ENCODE results near the gene SNX33. TPM values are rescaled to one million over a fixed set of nuclear protein-coding genes. Genes with fewer than 3 reads are reported as not detected.

SNX33 gene
- total and polyA plus RNA-seq, 2 donors (not counting 1 experiment from before 2014, with no cell fraction given) = 0.22 to 0.59 TPM

- TF ChIP-seq CTCF (IDR thresholded peaks at IDR 0.05) (no peak), EZH2 (IDR thresholded peaks at IDR 0.05; ENCODE audit: borderline replicate concordance, insufficient read depth, low read depth, low read length, poor library complexity, severe bottlenecking) (no peak)
- H3K4me1 Mint-ChIP-seq = no peaks in the 10 kb centered on the region
- no peaks in the 10 kb centered on the region for H3K9me3 ChIP-seq (ENCODE audit: control extremely low read depth in 1 of 3, control insufficient read depth in 2 of 3, insufficient read depth in 1 of 3, low read length in 2 of 3)
- H3K27ac Mint-ChIP-seq = no peak overlapping the region
- CTCF ChIA-PET = no interaction called here
- no peaks in the 10 kb centered on the region for H3K36me3 ChIP-seq (replicated peaks in 1 of 2; ENCODE audit: control extremely low read depth in 1 of 2, control insufficient read depth in 1 of 2, extremely low read depth in 1 of 2, insufficient read depth in 2 of 2, low read length in 1 of 2)
- no peaks in the 10 kb centered on the region for H3K79me2 ChIP-seq (ENCODE audit: control insufficient read depth, insufficient read depth, low read length)
- peaks cover 5% of the 10 kb centered on the region for H3K27me3 Mint-ChIP-seq
- POLR2A ChIA-PET = no interaction called here
- no peaks in the 10 kb centered on the region for H3K4me1 ChIP-seq (ENCODE audit: control insufficient read depth in 2 of 2, insufficient read depth in 2 of 2, low read length in 2 of 2)
- intact Hi-C loops (cut with micrococcal nuclease) = no loop called here
- no peak overlapping the region for H3K9ac ChIP-seq (ENCODE audit: low read length)
- no peaks in the 10 kb centered on the region for H4K20me1 ChIP-seq (ENCODE audit: control insufficient read depth, insufficient read depth, low read length, poor library complexity, severe bottlenecking)
- no peak overlapping the region for H2AFZ ChIP-seq (ENCODE audit: insufficient read depth, low read depth, low read length, poor library complexity, severe bottlenecking)
- no peak overlapping the region for H3K4me3 Mint-ChIP-seq
- no peaks in the 10 kb centered on the region for H3K9me3 Mint-ChIP-seq (ENCODE audit: insufficient read depth)
- H3K4me3 ChIP-seq (ENCODE audit: control extremely low read depth in 1 of 5, extremely low read depth in 1 of 5, insufficient read depth in 1 of 5, low read depth in 2 of 5, low read length in 4 of 5) = no peak overlapping the region
- no peak overlapping the region for H3K4me2 ChIP-seq (replicated peaks; ENCODE audit: low read depth, low read length, poor library complexity, severe bottlenecking)
- ATAC-seq (ENCODE audit: low read depth) = no peak
- H3K27me3 ChIP-seq (replicated peaks in 1 of 4; ENCODE audit: control extremely low read depth in 1 of 4, control insufficient read depth in 3 of 4, insufficient read depth in 4 of 4, low read length in 3 of 4) = no peaks in the 10 kb centered on the region
- no peak for DNase-seq
- no peak overlapping the region for H3K27ac ChIP-seq (ENCODE audit: low read length in 2 of 2)
- WGBS (ENCODE audit: insufficient coverage) = 96% methylated on average over 6 of the region's 9 CpGs
Observed at GRCh38 chr15:75662823-75663519, 15.3 kb downstream of the SNX33 start.

GRCh38 chr15:75663931-75664421, 16.3 kb downstream of the SNX33 start:
- no peak overlapping the region for H3K27ac Mint-ChIP-seq
- CTCF ChIA-PET = no interaction called here

More at GRCh38 chr15:75663931-75664421, 16.3 kb downstream of the SNX33 start:
- Histone ChIP-seq H3K36me3 (replicated peaks in 1 of 2; ENCODE audit: control extremely low read depth in 1 of 2, control insufficient read depth in 1 of 2, extremely low read depth in 1 of 2, insufficient read depth in 2 of 2, low read length in 1 of 2) (no peaks in the 10 kb centered on the region), H3K4me3 (ENCODE audit: control extremely low read depth in 1 of 5, extremely low read depth in 1 of 5, insufficient read depth in 1 of 5, low read depth in 2 of 5, low read length in 4 of 5) (no peak overlapping the region), H3K79me2 (ENCODE audit: control insufficient read depth, insufficient read depth, low read length) (no peaks in the 10 kb centered on the region), H3K9me3 (ENCODE audit: control extremely low read depth in 1 of 3, control insufficient read depth in 2 of 3, insufficient read depth in 1 of 3, low read length in 2 of 3) (no peaks in the 10 kb centered on the region), H2AFZ (ENCODE audit: insufficient read depth, low read depth, low read length, poor library complexity, severe bottlenecking) (no peak overlapping the region), H3K27me3 (replicated peaks in 1 of 4; ENCODE audit: control extremely low read depth in 1 of 4, control insufficient read depth in 3 of 4, insufficient read depth in 4 of 4, low read length in 3 of 4) (no peaks in the 10 kb centered on the region), H3K4me2 (replicated peaks; ENCODE audit: low read depth, low read length, poor library complexity, severe bottlenecking) (no peak overlapping the region), H4K20me1 (ENCODE audit: control insufficient read depth, insufficient read depth, low read length, poor library complexity, severe bottlenecking) (no peaks in the 10 kb centered on the region), H3K27ac (ENCODE audit: low read length in 2 of 2) (no peak overlapping the region), H3K9ac (ENCODE audit: low read length) (no peak overlapping the region), H3K4me1 (ENCODE audit: control insufficient read depth in 2 of 2, insufficient read depth in 2 of 2, low read length in 2 of 2) (no peaks in the 10 kb centered on the region)
- H3K9me3 Mint-ChIP-seq (ENCODE audit: insufficient read depth) = no peaks in the 10 kb centered on the region
- no peak for TF ChIP-seq CTCF (IDR thresholded peaks at IDR 0.05)
- no peak for TF ChIP-seq EZH2 (IDR thresholded peaks at IDR 0.05; ENCODE audit: borderline replicate concordance, insufficient read depth, low read depth, low read length, poor library complexity, severe bottlenecking)
- intact Hi-C loops (cut with micrococcal nuclease) = no loop called here
- DNase-seq (no peak), ATAC-seq (ENCODE audit: low read depth) (no peak)
- POLR2A ChIA-PET = no interaction called here
- peaks cover 2% of the 10 kb centered on the region for H3K27me3 Mint-ChIP-seq
- no peak overlapping the region for H3K4me3 Mint-ChIP-seq
- WGBS (ENCODE audit: insufficient coverage) = 91% methylated on average over 11 of the region's 11 CpGs
- no peaks in the 10 kb centered on the region for H3K4me1 Mint-ChIP-seq
